ENCODE data around the gene FOSB.

GRCh38 chr19:45451850-45452387, 15.9 kb upstream of the FOSB start:
- TF ChIP-seq GABPA (tag; conservative IDR thresholded peaks at IDR 0.05; ENCODE audit: low read depth) (no peak), POLR2A (conservative IDR thresholded peaks at IDR 0.05) (no peak), ZNF398 (CRISPR knock-in tag; IDR thresholded peaks at IDR 0.05) (no peak), CCAR2 (IDR thresholded peaks at IDR 0.05; ENCODE audit: low read depth, low read length) (no peak)
- TF ChIP-seq, protein P1, sequence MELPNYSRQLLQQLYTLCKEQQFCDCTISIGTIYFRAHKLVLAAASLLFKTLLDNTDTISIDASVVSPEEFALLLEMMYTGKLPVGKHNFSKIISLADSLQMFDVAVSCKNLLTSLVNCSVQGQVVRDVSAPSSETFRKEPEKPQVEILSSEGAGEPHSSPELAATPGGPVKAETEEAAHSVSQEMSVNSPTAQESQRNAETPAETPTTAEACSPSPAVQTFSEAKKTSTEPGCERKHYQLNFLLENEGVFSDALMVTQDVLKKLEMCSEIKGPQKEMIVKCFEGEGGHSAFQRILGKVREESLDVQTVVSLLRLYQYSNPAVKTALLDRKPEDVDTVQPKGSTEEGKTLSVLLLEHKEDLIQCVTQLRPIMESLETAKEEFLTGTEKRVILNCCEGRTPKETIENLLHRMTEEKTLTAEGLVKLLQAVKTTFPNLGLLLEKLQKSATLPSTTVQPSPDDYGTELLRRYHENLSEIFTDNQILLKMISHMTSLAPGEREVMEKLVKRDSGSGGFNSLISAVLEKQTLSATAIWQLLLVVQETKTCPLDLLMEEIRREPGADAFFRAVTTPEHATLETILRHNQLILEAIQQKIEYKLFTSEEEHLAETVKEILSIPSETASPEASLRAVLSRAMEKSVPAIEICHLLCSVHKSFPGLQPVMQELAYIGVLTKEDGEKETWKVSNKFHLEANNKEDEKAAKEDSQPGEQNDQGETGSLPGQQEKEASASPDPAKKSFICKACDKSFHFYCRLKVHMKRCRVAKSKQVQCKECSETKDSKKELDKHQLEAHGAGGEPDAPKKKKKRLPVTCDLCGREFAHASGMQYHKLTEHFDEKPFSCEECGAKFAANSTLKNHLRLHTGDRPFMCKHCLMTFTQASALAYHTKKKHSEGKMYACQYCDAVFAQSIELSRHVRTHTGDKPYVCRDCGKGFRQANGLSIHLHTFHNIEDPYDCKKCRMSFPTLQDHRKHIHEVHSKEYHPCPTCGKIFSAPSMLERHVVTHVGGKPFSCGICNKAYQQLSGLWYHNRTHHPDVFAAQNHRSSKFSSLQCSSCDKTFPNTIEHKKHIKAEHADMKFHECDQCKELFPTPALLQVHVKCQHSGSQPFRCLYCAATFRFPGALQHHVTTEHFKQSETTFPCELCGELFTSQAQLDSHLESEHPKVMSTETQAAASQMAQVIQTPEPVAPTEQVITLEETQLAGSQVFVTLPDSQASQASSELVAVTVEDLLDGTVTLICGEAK (IDR thresholded peaks at IDR 0.05) = no peak
- TF ChIP-seq, protein P1 (CRISPR knock-in tag; IDR thresholded peaks at IDR 0.05) = no peak
